ENCODE results near the gene RAB39B.

DNA sequence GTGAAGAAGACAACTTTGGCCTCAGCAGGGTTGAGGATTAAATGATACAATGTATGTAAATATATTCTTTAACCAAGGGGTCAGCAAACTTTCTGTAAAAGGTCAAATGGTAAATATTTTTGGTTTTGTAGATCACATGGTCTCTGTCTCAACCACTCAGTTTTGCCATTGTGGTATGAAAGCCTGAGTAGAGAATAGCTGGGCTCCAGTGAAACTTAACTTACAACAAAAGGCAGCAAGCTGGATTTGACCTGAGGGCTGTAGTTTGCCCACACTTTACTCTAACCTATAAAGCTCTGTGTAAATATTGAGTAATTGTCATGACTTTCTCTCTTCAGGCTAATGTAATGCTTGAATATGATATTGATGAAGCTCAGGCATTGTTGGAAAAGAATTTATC, 28.4 kb downstream of the RAB39B start:
- no peak for TF ChIP-seq POLR2AphosphoS5 (IDR thresholded peaks at IDR 0.05; ENCODE audit: low read depth, low read length)
- TF ChIP-seq SPI1 (IDR thresholded peaks at IDR 0.05; ENCODE audit: low read depth, low read length): no peak
- no peak for TF ChIP-seq POLR2A (IDR thresholded peaks at IDR 0.05; ENCODE audit: low read depth, low read length)
